DND-41 (cell line): ENCODE measurements around the gene NCSTN.

Source experiments
- ATAC-seq: fragments of 200-7000 bp; cut with Tn5 transposase; 3 replicates; pipeline ENCODE4 v1.9.1; 2021; ENCODE audit warnings: low read depth; ENCODE audit not compliant: insufficient read depth
- DNase-seq: peaks from one replicate; pipeline ENCODE4 v3.0.0-alpha.2; 2020
- H2AFZ ChIP-seq: 2 replicates; pipeline ENCODE4 v1.6.0; 2012; ENCODE audit warnings: low read depth, low read length
- H3K27ac ChIP-seq: 2 replicates; pipeline ENCODE4 v1.5.1; 2012; ENCODE audit warnings: low read length, inconsistent platforms
- H3K27me3 ChIP-seq: fragments of 200-600 bp; sonication (generic); 2 replicates; pipeline ENCODE4 v1.6.0; 2012; ENCODE audit warnings: low read length, mild to moderate bottlenecking, inconsistent platforms; ENCODE audit not compliant: insufficient read depth, poor library complexity
- H3K36me3 ChIP-seq: 2 replicates; pipeline ENCODE4 v1.5.1; 2012; ENCODE audit warnings: low read length, inconsistent platforms; ENCODE audit not compliant: insufficient read depth
- H3K4me1 ChIP-seq: 2 replicates; pipeline ENCODE4 v1.5.1; 2012; ENCODE audit warnings: mild to moderate bottlenecking, low read length; ENCODE audit not compliant: insufficient read depth
- H3K4me2 ChIP-seq: 2 replicates; pipeline ENCODE4 v1.6.0; 2012; ENCODE audit warnings: mild to moderate bottlenecking, moderate library complexity, low read length, inconsistent platforms; ENCODE audit not compliant: insufficient read depth
- H3K4me3 ChIP-seq, 2 experiments: fragments of 200-600 bp in 1 of 2; shearing (Covaris generic) in 1 of 2; 2 replicates each; pipeline ENCODE4 v1.5.1; 2012 to 2016; ENCODE audit warnings: inconsistent platforms in 2 of 2, low read length in 2 of 2, mild to moderate bottlenecking in 2 of 2, low read depth in 1 of 2, moderate library complexity in 1 of 2
- H3K79me2 ChIP-seq: 2 replicates; pipeline ENCODE4 v1.6.0; 2012; ENCODE audit warnings: low read length, inconsistent platforms; ENCODE audit not compliant: insufficient read depth
- H3K9ac ChIP-seq: 2 replicates; pipeline ENCODE4 v1.6.0; 2012; ENCODE audit warnings: low read depth, mild to moderate bottlenecking, inconsistent platforms, low read length, moderate library complexity
- H3K9me3 ChIP-seq: 2 replicates; pipeline ENCODE4 v1.5.1; 2012; ENCODE audit warnings: low read length, moderate library complexity, mild to moderate bottlenecking, inconsistent platforms; ENCODE audit not compliant: insufficient read depth, severe bottlenecking
- H4K20me1 ChIP-seq: 2 replicates; pipeline ENCODE4 v1.6.0; 2012; ENCODE audit warnings: low read length; ENCODE audit not compliant: insufficient read depth
- EZH2 ChIP-seq: IDR thresholded peaks from 3 replicates; pipeline ENCODE4 v1.6.1; 2012; ENCODE audit warnings: borderline replicate concordance, low read depth, mild to moderate bottlenecking, moderate library complexity, low read length, inconsistent platforms; ENCODE audit not compliant: severe bottlenecking
- TF ChIP-seq, protein P1 (sequence below): IDR thresholded peaks from 2 replicates; pipeline ENCODE4 v1.5.1; 2012; ENCODE audit warnings: borderline replicate concordance, low read length, moderate library complexity, mild to moderate bottlenecking; ENCODE audit not compliant: poor library complexity, severe bottlenecking; ENCODE audit errors: extremely low read depth

NCSTN gene

DNA sequence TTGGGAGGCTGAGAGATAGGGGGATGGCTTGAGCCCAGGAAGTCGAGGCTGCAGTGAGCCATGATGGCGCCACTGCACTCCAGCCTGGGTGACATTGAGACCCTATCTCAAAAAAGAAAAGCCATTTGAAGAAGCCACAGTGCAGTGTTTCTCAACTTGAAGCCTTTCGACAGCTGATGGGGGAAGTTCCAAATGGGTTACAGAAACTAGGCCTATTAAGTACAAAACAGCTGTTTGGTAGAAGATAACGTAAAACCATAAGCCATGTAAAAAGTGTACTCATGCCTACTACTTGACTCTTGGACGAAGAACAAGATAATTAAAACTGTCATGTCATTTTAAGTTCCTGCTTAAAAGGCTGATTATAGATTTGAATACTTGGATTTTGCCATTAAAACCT, 16.8 kb upstream of the NCSTN start:
- no peak overlapping the region for H3K9ac ChIP-seq
- H3K4me2 ChIP-seq = no peak overlapping the region
- H4K20me1 ChIP-seq = no peaks in the 10 kb centered on the region
- H3K27ac ChIP-seq = no peak overlapping the region
- no peak overlapping the region for H2AFZ ChIP-seq
- H3K36me3 ChIP-seq = peaks cover 86% of the 10 kb centered on the region
- ATAC-seq (no peak), DNase-seq (no peak)
- no peak overlapping the region for H3K4me3 ChIP-seq
- H3K79me2 ChIP-seq = peaks cover 9% of the 10 kb centered on the region; the same call in 1 of the 2 replicates
- TF ChIP-seq, protein P1, sequence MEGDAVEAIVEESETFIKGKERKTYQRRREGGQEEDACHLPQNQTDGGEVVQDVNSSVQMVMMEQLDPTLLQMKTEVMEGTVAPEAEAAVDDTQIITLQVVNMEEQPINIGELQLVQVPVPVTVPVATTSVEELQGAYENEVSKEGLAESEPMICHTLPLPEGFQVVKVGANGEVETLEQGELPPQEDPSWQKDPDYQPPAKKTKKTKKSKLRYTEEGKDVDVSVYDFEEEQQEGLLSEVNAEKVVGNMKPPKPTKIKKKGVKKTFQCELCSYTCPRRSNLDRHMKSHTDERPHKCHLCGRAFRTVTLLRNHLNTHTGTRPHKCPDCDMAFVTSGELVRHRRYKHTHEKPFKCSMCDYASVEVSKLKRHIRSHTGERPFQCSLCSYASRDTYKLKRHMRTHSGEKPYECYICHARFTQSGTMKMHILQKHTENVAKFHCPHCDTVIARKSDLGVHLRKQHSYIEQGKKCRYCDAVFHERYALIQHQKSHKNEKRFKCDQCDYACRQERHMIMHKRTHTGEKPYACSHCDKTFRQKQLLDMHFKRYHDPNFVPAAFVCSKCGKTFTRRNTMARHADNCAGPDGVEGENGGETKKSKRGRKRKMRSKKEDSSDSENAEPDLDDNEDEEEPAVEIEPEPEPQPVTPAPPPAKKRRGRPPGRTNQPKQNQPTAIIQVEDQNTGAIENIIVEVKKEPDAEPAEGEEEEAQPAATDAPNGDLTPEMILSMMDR = no peak
- TF ChIP-seq EZH2 = no peak
- H3K4me1 ChIP-seq = no peaks in the 10 kb centered on the region
- no peaks in the 10 kb centered on the region for H3K27me3 ChIP-seq
- no peaks in the 10 kb centered on the region for H3K9me3 ChIP-seq

DNA sequence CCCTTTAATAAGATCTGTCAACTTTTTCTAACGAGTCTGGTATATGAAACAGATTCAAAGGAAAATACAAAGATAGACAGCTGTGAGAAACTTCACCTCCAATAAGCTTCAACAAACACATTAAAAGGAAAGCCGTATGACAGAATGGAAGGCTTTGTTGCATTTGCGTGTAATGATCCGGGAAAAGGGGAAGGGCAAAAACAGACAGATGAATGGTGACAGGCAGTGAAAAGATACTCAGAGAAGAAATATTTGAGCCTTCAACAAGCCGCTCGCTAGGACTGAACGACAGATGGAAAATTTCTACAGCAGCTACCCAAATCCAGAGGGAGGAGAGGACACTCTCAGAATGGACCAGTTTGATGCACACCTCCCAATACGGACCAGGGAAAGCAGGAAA, 15.0 kb upstream of the NCSTN start:
- no peaks in the 10 kb centered on the region for H3K4me1 ChIP-seq
- no peaks in the 10 kb centered on the region for H3K9me3 ChIP-seq
- no peak for TF ChIP-seq EZH2
- TF ChIP-seq, protein P1 = no peak
- DNase-seq (no peak), ATAC-seq (no peak)
- no peak overlapping the region for H2AFZ ChIP-seq
- H3K79me2 ChIP-seq = no peaks in the 10 kb centered on the region
- H3K36me3 ChIP-seq = peaks cover 90% of the 10 kb centered on the region
- H3K27ac ChIP-seq = no peak overlapping the region
- H3K9ac ChIP-seq = no peak overlapping the region
- H3K4me3 ChIP-seq = no peak overlapping the region
- H3K4me2 ChIP-seq = no peak overlapping the region
- no peaks in the 10 kb centered on the region for H3K27me3 ChIP-seq
- H4K20me1 ChIP-seq = no peaks in the 10 kb centered on the region

DNA sequence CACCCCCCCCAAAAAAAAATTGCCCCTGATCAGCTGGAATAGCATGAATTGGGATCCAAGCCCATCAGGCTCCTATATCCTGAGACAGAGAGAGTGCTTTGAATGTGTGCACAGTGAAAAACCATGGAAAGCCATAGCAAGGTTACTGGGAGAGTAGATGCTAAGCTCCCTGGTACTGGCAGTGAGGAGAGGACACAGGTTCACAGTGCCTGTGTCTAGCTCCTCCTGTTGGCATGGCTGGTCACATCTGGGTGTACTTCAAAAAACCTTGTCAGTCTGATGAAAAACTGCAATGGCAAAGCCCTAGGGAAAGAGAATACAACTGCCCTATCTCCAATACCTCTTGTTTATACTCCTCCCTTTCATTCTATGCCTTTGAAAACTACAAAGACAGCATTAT, 13.1 kb upstream of the NCSTN start:
- Histone ChIP-seq H3K27me3 (no peaks in the 10 kb centered on the region), H3K9me3 (no peaks in the 10 kb centered on the region), H3K4me3 (no peak overlapping the region), H3K9ac (no peak overlapping the region), H3K79me2 (no peaks in the 10 kb centered on the region), H3K4me1 (no peaks in the 10 kb centered on the region), H3K36me3 (peaks cover 97% of the 10 kb centered on the region), H3K4me2 (no peak overlapping the region), H4K20me1 (no peaks in the 10 kb centered on the region), H3K27ac (no peak overlapping the region), H2AFZ (no peak overlapping the region)
- ATAC-seq = no peak
- DNase-seq = no peak
- TF ChIP-seq EZH2 = no peak
- TF ChIP-seq, protein P1 = no peak

DNA sequence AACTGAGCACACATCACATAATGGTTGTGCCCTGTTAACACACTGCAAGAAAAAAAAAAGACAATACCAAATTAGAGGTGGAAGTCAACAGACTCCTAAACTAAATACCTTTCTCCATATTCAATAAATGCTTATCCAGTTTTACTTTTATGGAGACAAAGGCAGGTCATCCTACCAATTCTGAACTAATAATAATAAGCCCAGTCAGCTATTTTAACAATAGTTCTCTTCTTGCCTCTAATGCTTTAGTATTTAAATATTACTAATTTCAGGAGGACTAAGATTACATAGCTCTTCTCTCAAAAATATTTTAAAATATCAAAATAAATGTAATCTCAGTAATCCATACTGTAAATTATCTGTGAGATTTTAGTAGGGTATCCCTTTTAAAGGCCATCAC, 10.7 kb upstream of the NCSTN start:
- no peak for ATAC-seq
- TF ChIP-seq, protein P1 = no peak
- no peak for TF ChIP-seq EZH2
- no peak overlapping the region for H3K27ac ChIP-seq
- no peaks in the 10 kb centered on the region for H3K27me3 ChIP-seq
- H3K4me3 ChIP-seq = no peak overlapping the region
- H3K4me1 ChIP-seq = no peaks in the 10 kb centered on the region
- H2AFZ ChIP-seq = no peak overlapping the region
- H3K36me3 ChIP-seq = peaks cover 81% of the 10 kb centered on the region
- no peak for DNase-seq
- H4K20me1 ChIP-seq = no peaks in the 10 kb centered on the region
- H3K79me2 ChIP-seq = peaks cover 3% of the 10 kb centered on the region; the same call in 1 of the 2 replicates
- H3K4me2 ChIP-seq = no peak overlapping the region
- H3K9me3 ChIP-seq = no peaks in the 10 kb centered on the region
- no peak overlapping the region for H3K9ac ChIP-seq
